ENCODE results near the gene AGBL1. TPM values are rescaled to one million over a fixed set of nuclear protein-coding genes. Genes with fewer than 3 reads are reported as not detected.

The AGBL1 gene
- total RNA-seq, 2 experiments from 2014 or later = not detected

- ATAC-seq (no peak), DNase-seq (no peak)
- Mint-ChIP-seq H3K9me3 (ENCODE audit: low read depth) (peaks cover 3% of the 10 kb centered on the region), H3K4me3 (no peak overlapping the region), H3K36me3 (no peaks in the 10 kb centered on the region), H3K27ac (no peak overlapping the region), H3K27me3 (no peaks in the 10 kb centered on the region), H3K4me1 (no peaks in the 10 kb centered on the region)
- CTCF ChIA-PET = no interaction called here
Observed at GRCh38 chr15:86701611-86701963, 621.9 kb downstream of the AGBL1 start.

GRCh38 chr15:86706813-86707212 lies 627.1 kb downstream of the AGBL1 start:
- H3K36me3 Mint-ChIP-seq = no peaks in the 10 kb centered on the region
- ATAC-seq = no peak

GRCh38 chr15:86711476-86711875 lies 631.8 kb downstream of the AGBL1 start:
- no peaks in the 10 kb centered on the region for H3K36me3 Mint-ChIP-seq
- no peaks in the 10 kb centered on the region for H3K4me1 Mint-ChIP-seq
- CTCF ChIA-PET = no interaction called here
- ATAC-seq (no peak), DNase-seq (no peak)
- H3K9me3 Mint-ChIP-seq (ENCODE audit: low read depth) = no peaks in the 10 kb centered on the region
- H3K27me3 Mint-ChIP-seq = no peaks in the 10 kb centered on the region
- H3K27ac Mint-ChIP-seq = no peak overlapping the region
- H3K4me3 Mint-ChIP-seq = no peak overlapping the region

More at GRCh38 chr15:86706813-86707212, 627.1 kb downstream of the AGBL1 start:
- DNase-seq = no peak
- H3K27me3 Mint-ChIP-seq = no peaks in the 10 kb centered on the region
- no peak overlapping the region for H3K27ac Mint-ChIP-seq
- H3K4me1 Mint-ChIP-seq = no peaks in the 10 kb centered on the region
- H3K4me3 Mint-ChIP-seq = no peak overlapping the region
- CTCF ChIA-PET = no interaction called here
- H3K9me3 Mint-ChIP-seq (ENCODE audit: low read depth) = no peaks in the 10 kb centered on the region

GRCh38 chr15:86714241-86714640 lies 634.6 kb downstream of the AGBL1 start:
- Mint-ChIP-seq H3K9me3 (ENCODE audit: low read depth) (no peaks in the 10 kb centered on the region), H3K4me1 (no peaks in the 10 kb centered on the region), H3K36me3 (no peaks in the 10 kb centered on the region), H3K27me3 (no peaks in the 10 kb centered on the region), H3K4me3 (no peak overlapping the region), H3K27ac (no peak overlapping the region)
- DNase-seq (no peak), ATAC-seq (no peak)
- CTCF ChIA-PET = no interaction called here

GRCh38 chr15:86725628-86726027 lies 646.0 kb downstream of the AGBL1 start:
- Mint-ChIP-seq H3K36me3 (no peaks in the 10 kb centered on the region), H3K27ac (no peak overlapping the region)
- CTCF ChIA-PET = interaction anchor here (0.7 kb wide), 1 partner anchor 17 kb away, joined by 3 read pairs; no protein-coding TSS in a partner anchor

GRCh38 chr15:86735247-86736040 lies 655.8 kb downstream of the AGBL1 start:
- ATAC-seq (no peak), DNase-seq (no peak)
- H3K9me3 Mint-ChIP-seq (ENCODE audit: low read depth) = peaks cover 1% of the 10 kb centered on the region
- H3K36me3 Mint-ChIP-seq = no peaks in the 10 kb centered on the region
- no peaks in the 10 kb centered on the region for H3K4me1 Mint-ChIP-seq
- no peak overlapping the region for H3K4me3 Mint-ChIP-seq
- no peak overlapping the region for H3K27ac Mint-ChIP-seq
- H3K27me3 Mint-ChIP-seq = no peaks in the 10 kb centered on the region
- CTCF ChIA-PET = no interaction called here

More at GRCh38 chr15:86725628-86726027, 646.0 kb downstream of the AGBL1 start:
- Mint-ChIP-seq H3K9me3 (ENCODE audit: low read depth) (no peaks in the 10 kb centered on the region), H3K4me3 (no peak overlapping the region), H3K27me3 (no peaks in the 10 kb centered on the region), H3K4me1 (no peaks in the 10 kb centered on the region)
- DNase-seq = no peak
- no peak for ATAC-seq

- CTCF ChIA-PET = interaction anchor here (0.6 to 3.7 kb wide), 2 partner anchors 118 to 888 kb away, joined by 3 to 42 read pairs; no protein-coding TSS in a partner anchor
- no peaks in the 10 kb centered on the region for H3K36me3 Mint-ChIP-seq
- H3K27me3 Mint-ChIP-seq = no peaks in the 10 kb centered on the region
- DNase-seq (no peak), ATAC-seq (no peak)
- no peak overlapping the region for H3K4me3 Mint-ChIP-seq
- H3K9me3 Mint-ChIP-seq (ENCODE audit: low read depth) = peaks cover 1% of the 10 kb centered on the region
- no peak overlapping the region for H3K27ac Mint-ChIP-seq
- H3K4me1 Mint-ChIP-seq = no peaks in the 10 kb centered on the region
Observed at GRCh38 chr15:86741917-86742316, 662.2 kb downstream of the AGBL1 start.

GRCh38 chr15:86743283-86743903 lies 663.7 kb downstream of the AGBL1 start:
- ATAC-seq = no peak

GRCh38 chr15:86744198-86744780 lies 664.6 kb downstream of the AGBL1 start:
- no peak overlapping the region for H3K4me3 Mint-ChIP-seq
- H3K27me3 Mint-ChIP-seq = no peaks in the 10 kb centered on the region
- DNase-seq (no peak), ATAC-seq (no peak)
- CTCF ChIA-PET = interaction anchor here (1.2 to 3.7 kb wide), 4 partner anchors 18 to 509 kb away, joined by 4 to 42 read pairs (median 6); no protein-coding TSS in a partner anchor
- H3K4me1 Mint-ChIP-seq = no peaks in the 10 kb centered on the region
- H3K36me3 Mint-ChIP-seq = no peaks in the 10 kb centered on the region
- no peak overlapping the region for H3K27ac Mint-ChIP-seq
- H3K9me3 Mint-ChIP-seq (ENCODE audit: low read depth) = no peaks in the 10 kb centered on the region

More at GRCh38 chr15:86743283-86743903, 663.7 kb downstream of the AGBL1 start:
- no peaks in the 10 kb centered on the region for H3K36me3 Mint-ChIP-seq
- H3K9me3 Mint-ChIP-seq (ENCODE audit: low read depth) = peaks cover 1% of the 10 kb centered on the region
- CTCF ChIA-PET = interaction anchor here (0.6 to 3.7 kb wide), 7 partner anchors 10 to 508 kb away, joined by 3 to 42 read pairs (median 4); no protein-coding TSS in a partner anchor
- H3K27ac Mint-ChIP-seq = no peak overlapping the region
- no peak overlapping the region for H3K4me3 Mint-ChIP-seq
- peak; percentile 63 for DNase-seq
- H3K27me3 Mint-ChIP-seq = no peaks in the 10 kb centered on the region
- H3K4me1 Mint-ChIP-seq = no peaks in the 10 kb centered on the region

GRCh38 chr15:86751116-86751515 lies 671.4 kb downstream of the AGBL1 start:
- CTCF ChIA-PET = no interaction called here
- H3K4me1 Mint-ChIP-seq = no peaks in the 10 kb centered on the region
- no peak overlapping the region for H3K27ac Mint-ChIP-seq

GRCh38 chr15:86754846-86755245 lies 675.2 kb downstream of the AGBL1 start:
- H3K9me3 Mint-ChIP-seq (ENCODE audit: low read depth) = no peaks in the 10 kb centered on the region

More at GRCh38 chr15:86751116-86751515, 671.4 kb downstream of the AGBL1 start:
- Mint-ChIP-seq H3K4me3 (no peak overlapping the region), H3K36me3 (no peaks in the 10 kb centered on the region), H3K27me3 (peaks cover 5% of the 10 kb centered on the region), H3K9me3 (ENCODE audit: low read depth) (no peaks in the 10 kb centered on the region)
- no peak for ATAC-seq
- no peak for DNase-seq

GRCh38 chr15:86756688-86757087 lies 677.0 kb downstream of the AGBL1 start:
- CTCF ChIA-PET = interaction anchor here (1.0 to 1.1 kb wide), 2 partner anchors 60 to 132 kb away, joined by 3 to 4 read pairs; no protein-coding TSS in a partner anchor
- peaks cover 7% of the 10 kb centered on the region for H3K27me3 Mint-ChIP-seq
- ATAC-seq (no peak), DNase-seq (no peak)
- H3K36me3 Mint-ChIP-seq = no peaks in the 10 kb centered on the region
- H3K9me3 Mint-ChIP-seq (ENCODE audit: low read depth) = no peaks in the 10 kb centered on the region
- no peak overlapping the region for H3K4me3 Mint-ChIP-seq
- no peak overlapping the region for H3K27ac Mint-ChIP-seq
- no peaks in the 10 kb centered on the region for H3K4me1 Mint-ChIP-seq

More at GRCh38 chr15:86754846-86755245, 675.2 kb downstream of the AGBL1 start:
- Mint-ChIP-seq H3K4me3 (no peak overlapping the region), H3K4me1 (no peaks in the 10 kb centered on the region), H3K36me3 (no peaks in the 10 kb centered on the region), H3K27me3 (peaks cover 7% of the 10 kb centered on the region), H3K27ac (no peak overlapping the region)
- no peak for ATAC-seq
- CTCF ChIA-PET = no interaction called here
- DNase-seq = no peak

GRCh38 chr15:86759800-86760523 lies 680.3 kb downstream of the AGBL1 start:
- CTCF ChIA-PET = no interaction called here
- no peaks in the 10 kb centered on the region for H3K36me3 Mint-ChIP-seq
- H3K27me3 Mint-ChIP-seq = peaks cover 5% of the 10 kb centered on the region
- no peak overlapping the region for H3K4me3 Mint-ChIP-seq
- H3K9me3 Mint-ChIP-seq (ENCODE audit: low read depth) = no peaks in the 10 kb centered on the region
- DNase-seq (no peak), ATAC-seq (no peak)
- H3K27ac Mint-ChIP-seq = no peak overlapping the region
- H3K4me1 Mint-ChIP-seq = no peaks in the 10 kb centered on the region

Data from activated CD8-positive, alpha-beta memory T cell treated with anti-CD3 and anti-CD28 coated beads, Interleukin-2, amount 10 ng/mL, durations not matched to agents 7 days and 5 days (primary cell).